Retina (tissue), 1 donor: Measurements from ENCODE around the gene NKAIN1.
"Not testable (repeated sequence)": the region's sequence is repeated elsewhere in the genome, so short reads cannot be mapped to it uniquely, and the experiment has no call there.

Source experiments
- DNase-seq: peaks from one replicate; pipeline ENCODE4 v3.0.0-alpha.2; 2016

The NKAIN1 gene

GRCh38 chr1:31151402-31151801 is 88.3 kb downstream of the NKAIN1 start:
- DNase-seq: no peak

- no peak for DNase-seq
Measured at GRCh38 chr1:31148409-31148808, 91.3 kb downstream of the NKAIN1 start.

- DNase-seq: peak; percentile 30
Measured at GRCh38 chr1:31145648-31146047, 94.0 kb downstream of the NKAIN1 start.

GRCh38 chr1:31144442-31144841 is 95.2 kb downstream of the NKAIN1 start:
- no peak for DNase-seq

- DNase-seq: no peak
Measured at GRCh38 chr1:31143455-31143854, 96.2 kb downstream of the NKAIN1 start.

- no peak for DNase-seq
Measured at GRCh38 chr1:31142406-31142805, 97.3 kb downstream of the NKAIN1 start.

GRCh38 chr1:31140299-31140698 is 99.4 kb downstream of the NKAIN1 start:
- no peak for DNase-seq

- not testable (repeated sequence) for DNase-seq
Measured at GRCh38 chr1:31138797-31139521, 100.7 kb downstream of the NKAIN1 start.

GRCh38 chr1:31137873-31138272 is 101.8 kb downstream of the NKAIN1 start:
- not testable (repeated sequence) for DNase-seq

GRCh38 chr1:31135973-31136600 is 103.6 kb downstream of the NKAIN1 start:
- DNase-seq: no peak

GRCh38 chr1:31133368-31133767 is 106.3 kb downstream of the NKAIN1 start:
- DNase-seq: no peak
